Measurements from ENCODE around the gene CATSPERD. TPM values are rescaled to one million over a fixed set of nuclear protein-coding genes. Genes with fewer than 3 reads are reported as not detected.
A peak's percentile ranks its signal among the peaks of the same experiment; 100 is the strongest.

Gene CATSPERD
- total RNA-seq, 1 donor from 2014 or later = 0.41 TPM

- Mint-ChIP-seq H3K27ac (no peak overlapping the region), H3K9me3 (no peaks in the 10 kb centered on the region), H3K4me3 (peak overlapping the region; percentile 65), H3K36me3 (no peaks in the 10 kb centered on the region), H3K27me3 (peaks cover 9% of the 10 kb centered on the region), H3K4me1 (ENCODE audit: unreplicated experiment) (peaks cover 17% of the 10 kb centered on the region)
- DNase-seq (ENCODE audit: extremely low spot score, unreplicated experiment) = no peak
- TF ChIP-seq CTCF (conservative IDR thresholded peaks at IDR 0.05) = no peak
These were observed 83.0 kb downstream of the CATSPERD start for GRCh38 chr19:5803441-5803751.

GRCh38 chr19:5803752-5804515, 83.5 kb downstream of the CATSPERD start:
- peak overlapping the region; percentile 83 for H3K4me3 Mint-ChIP-seq
- peaks cover 9% of the 10 kb centered on the region for H3K27me3 Mint-ChIP-seq
- no peaks in the 10 kb centered on the region for H3K36me3 Mint-ChIP-seq
- peaks cover 17% of the 10 kb centered on the region for H3K4me1 Mint-ChIP-seq (ENCODE audit: unreplicated experiment)
- DNase-seq (ENCODE audit: extremely low spot score, unreplicated experiment) = peak; percentile 99
- peak; percentile 97 for TF ChIP-seq CTCF (conservative IDR thresholded peaks at IDR 0.05)
- H3K27ac Mint-ChIP-seq = peak overlapping the region; percentile 48
- no peaks in the 10 kb centered on the region for H3K9me3 Mint-ChIP-seq

- DNase-seq (ENCODE audit: extremely low spot score, unreplicated experiment) = no peak
- H3K9me3 Mint-ChIP-seq = no peaks in the 10 kb centered on the region
- no peak for TF ChIP-seq CTCF (conservative IDR thresholded peaks at IDR 0.05)
- peak within 1 kb of the TSS; percentile 48 for H3K27ac Mint-ChIP-seq
- no peaks in the 10 kb centered on the region for H3K36me3 Mint-ChIP-seq
- peak within 1 kb of the TSS; percentile 83 for H3K4me3 Mint-ChIP-seq
- H3K27me3 Mint-ChIP-seq = peaks cover 9% of the 10 kb centered on the region
- peaks cover 17% of the 10 kb centered on the region for H3K4me1 Mint-ChIP-seq (ENCODE audit: unreplicated experiment)
These were observed 84.4 kb downstream of the CATSPERD start, which contains the start of gene NRTN for GRCh38 chr19:5804516-5805461. Gene NRTN (plus strand): TSS chr19:5805067. CDS start chr19:5824166, 19,099 bp downstream.

- peak overlapping the region; percentile 68 for H3K4me3 Mint-ChIP-seq
- H3K9me3 Mint-ChIP-seq = no peaks in the 10 kb centered on the region
- no peak overlapping the region for H3K27ac Mint-ChIP-seq
- peaks cover 9% of the 10 kb centered on the region for H3K27me3 Mint-ChIP-seq
- no peak for DNase-seq (ENCODE audit: extremely low spot score, unreplicated experiment)
- peaks cover 17% of the 10 kb centered on the region for H3K4me1 Mint-ChIP-seq (ENCODE audit: unreplicated experiment)
- peak; percentile 88 for TF ChIP-seq CTCF (conservative IDR thresholded peaks at IDR 0.05)
- no peaks in the 10 kb centered on the region for H3K36me3 Mint-ChIP-seq
These were observed 85.2 kb downstream of the CATSPERD start for GRCh38 chr19:5805462-5806132.

GRCh38 chr19:5806133-5806489, 85.7 kb downstream of the CATSPERD start:
- Mint-ChIP-seq H3K4me1 (ENCODE audit: unreplicated experiment) (peaks cover 17% of the 10 kb centered on the region), H3K27ac (peak overlapping the region; percentile 1), H3K9me3 (no peaks in the 10 kb centered on the region), H3K4me3 (peak overlapping the region; percentile 65), H3K27me3 (peaks cover 9% of the 10 kb centered on the region), H3K36me3 (no peaks in the 10 kb centered on the region)
- no peak for TF ChIP-seq CTCF (conservative IDR thresholded peaks at IDR 0.05)
- no peak for DNase-seq (ENCODE audit: extremely low spot score, unreplicated experiment)

All from type B pancreatic cell (in vitro differentiated cells).